ENCODE results near the gene DPEP2. TPM values are rescaled to one million over a fixed set of nuclear protein-coding genes. Genes with fewer than 3 reads are reported as not detected.
A peak's percentile ranks its signal among the peaks of the same experiment; 100 is the strongest.

DPEP2 gene
- total and polyA plus RNA-seq, 2 of the 13 experiments (the other 11 are each of a cell fraction or from before 2014, with no cell fraction given), result 0.18 TPM; not detected in 1

DNA sequence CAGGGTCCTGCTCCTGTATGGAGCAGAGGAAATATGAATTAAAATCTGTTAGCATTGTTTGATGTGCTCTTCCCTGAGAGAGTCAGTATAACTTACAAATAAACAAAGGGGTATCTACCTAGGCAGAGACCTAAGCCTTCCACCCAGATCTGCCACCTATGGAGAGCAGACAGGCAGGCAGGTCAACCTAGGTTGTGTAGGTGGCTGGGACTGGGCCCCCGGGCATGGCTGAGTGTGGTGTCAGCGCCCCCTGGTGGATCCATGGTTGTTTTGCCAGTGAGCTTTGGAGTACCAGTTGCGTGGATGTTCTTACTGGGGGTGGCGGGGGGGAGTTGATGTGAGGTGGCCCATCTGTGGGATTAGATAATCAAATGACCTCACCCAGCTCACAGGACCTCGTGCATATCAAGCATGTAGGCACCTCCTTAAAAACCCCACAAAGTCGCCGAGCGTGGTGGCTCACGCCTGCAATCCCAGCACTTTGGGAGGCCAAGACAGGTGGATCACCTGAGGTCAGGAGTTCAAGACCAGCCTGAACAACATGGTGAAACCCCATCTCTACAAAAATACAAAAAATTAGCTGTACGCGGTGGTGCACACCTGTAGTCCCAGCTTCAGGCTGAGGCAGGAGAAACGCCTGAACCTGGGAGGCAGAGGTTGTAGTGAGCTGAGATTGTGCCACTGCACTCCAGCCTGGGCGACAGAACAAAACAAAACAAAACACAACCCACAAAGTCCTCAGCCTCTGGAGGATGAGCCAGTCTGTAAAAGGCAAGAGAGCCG is 41.4 kb upstream of the DPEP2 start (continued):
- TF ChIP-seq, protein P1, sequence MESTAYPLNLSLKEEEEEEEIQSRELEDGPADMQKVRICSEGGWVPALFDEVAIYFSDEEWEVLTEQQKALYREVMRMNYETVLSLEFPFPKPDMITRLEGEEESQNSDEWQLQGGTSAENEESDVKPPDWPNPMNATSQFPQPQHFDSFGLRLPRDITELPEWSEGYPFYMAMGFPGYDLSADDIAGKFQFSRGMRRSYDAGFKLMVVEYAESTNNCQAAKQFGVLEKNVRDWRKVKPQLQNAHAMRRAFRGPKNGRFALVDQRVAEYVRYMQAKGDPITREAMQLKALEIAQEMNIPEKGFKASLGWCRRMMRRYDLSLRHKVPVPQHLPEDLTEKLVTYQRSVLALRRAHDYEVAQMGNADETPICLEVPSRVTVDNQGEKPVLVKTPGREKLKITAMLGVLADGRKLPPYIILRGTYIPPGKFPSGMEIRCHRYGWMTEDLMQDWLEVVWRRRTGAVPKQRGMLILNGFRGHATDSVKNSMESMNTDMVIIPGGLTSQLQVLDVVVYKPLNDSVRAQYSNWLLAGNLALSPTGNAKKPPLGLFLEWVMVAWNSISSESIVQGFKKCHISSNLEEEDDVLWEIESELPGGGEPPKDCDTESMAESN (CRISPR knock-in tag; conservative IDR thresholded peaks at IDR 0.05), result no peak
- TF ChIP-seq, protein P2, sequence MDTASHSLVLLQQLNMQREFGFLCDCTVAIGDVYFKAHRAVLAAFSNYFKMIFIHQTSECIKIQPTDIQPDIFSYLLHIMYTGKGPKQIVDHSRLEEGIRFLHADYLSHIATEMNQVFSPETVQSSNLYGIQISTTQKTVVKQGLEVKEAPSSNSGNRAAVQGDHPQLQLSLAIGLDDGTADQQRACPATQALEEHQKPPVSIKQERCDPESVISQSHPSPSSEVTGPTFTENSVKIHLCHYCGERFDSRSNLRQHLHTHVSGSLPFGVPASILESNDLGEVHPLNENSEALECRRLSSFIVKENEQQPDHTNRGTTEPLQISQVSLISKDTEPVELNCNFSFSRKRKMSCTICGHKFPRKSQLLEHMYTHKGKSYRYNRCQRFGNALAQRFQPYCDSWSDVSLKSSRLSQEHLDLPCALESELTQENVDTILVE (CRISPR knock-in tag; IDR thresholded peaks at IDR 0.05), result no peak
- TF ChIP-seq ZNF326 (CRISPR knock-in tag; IDR thresholded peaks at IDR 0.05; ENCODE audit: borderline replicate concordance) (no peak), GATAD2A (CRISPR knock-in tag; IDR thresholded peaks at IDR 0.05) (peak; percentile 56; the same call in 1 of the 2 replicates), NFYC (CRISPR knock-in tag; IDR thresholded peaks at IDR 0.05) (no peak), PRMT3 (CRISPR knock-in tag; IDR thresholded peaks at IDR 0.05; ENCODE audit: borderline replicate concordance, low read depth) (no peak), GATAD1 (CRISPR knock-in tag; IDR thresholded peaks at IDR 0.05) (peak; percentile 49; the same call in 1 of the 2 replicates), POLR2AphosphoS2 (IDR thresholded peaks at IDR 0.05; ENCODE audit: low read depth, low read length) (no peak), SSRP1 (CRISPR knock-in tag; IDR thresholded peaks at IDR 0.05) (no peak), ATF7-NPFF (CRISPR knock-in tag; IDR thresholded peaks at IDR 0.05; ENCODE audit: low read depth) (no peak), ZSCAN31 (CRISPR knock-in tag; IDR thresholded peaks at IDR 0.05; ENCODE audit: low read depth) (peak; percentile 41; the same call in 1 of the 2 replicates), ZNF792 (CRISPR knock-in tag; IDR thresholded peaks at IDR 0.05) (no peak; the same call in 1 of the 2 replicates), ZNF724P (CRISPR knock-in tag; IDR thresholded peaks at IDR 0.05; ENCODE audit: borderline replicate concordance) (no peak), ZNF652 (CRISPR knock-in tag; IDR thresholded peaks at IDR 0.05; ENCODE audit: borderline replicate concordance, low read depth) (no peak), ZNF292 (CRISPR knock-in tag; IDR thresholded peaks at IDR 0.05; ENCODE audit: borderline replicate concordance, low read depth) (no peak; the same call in 1 of the 2 replicates), ZFP90 (CRISPR knock-in tag; IDR thresholded peaks at IDR 0.05; ENCODE audit: borderline replicate concordance) (no peak), HNRNPUL1 (IDR thresholded peaks at IDR 0.05; ENCODE audit: low read depth, low read length) (no peak)
- TF ChIP-seq, protein P3, sequence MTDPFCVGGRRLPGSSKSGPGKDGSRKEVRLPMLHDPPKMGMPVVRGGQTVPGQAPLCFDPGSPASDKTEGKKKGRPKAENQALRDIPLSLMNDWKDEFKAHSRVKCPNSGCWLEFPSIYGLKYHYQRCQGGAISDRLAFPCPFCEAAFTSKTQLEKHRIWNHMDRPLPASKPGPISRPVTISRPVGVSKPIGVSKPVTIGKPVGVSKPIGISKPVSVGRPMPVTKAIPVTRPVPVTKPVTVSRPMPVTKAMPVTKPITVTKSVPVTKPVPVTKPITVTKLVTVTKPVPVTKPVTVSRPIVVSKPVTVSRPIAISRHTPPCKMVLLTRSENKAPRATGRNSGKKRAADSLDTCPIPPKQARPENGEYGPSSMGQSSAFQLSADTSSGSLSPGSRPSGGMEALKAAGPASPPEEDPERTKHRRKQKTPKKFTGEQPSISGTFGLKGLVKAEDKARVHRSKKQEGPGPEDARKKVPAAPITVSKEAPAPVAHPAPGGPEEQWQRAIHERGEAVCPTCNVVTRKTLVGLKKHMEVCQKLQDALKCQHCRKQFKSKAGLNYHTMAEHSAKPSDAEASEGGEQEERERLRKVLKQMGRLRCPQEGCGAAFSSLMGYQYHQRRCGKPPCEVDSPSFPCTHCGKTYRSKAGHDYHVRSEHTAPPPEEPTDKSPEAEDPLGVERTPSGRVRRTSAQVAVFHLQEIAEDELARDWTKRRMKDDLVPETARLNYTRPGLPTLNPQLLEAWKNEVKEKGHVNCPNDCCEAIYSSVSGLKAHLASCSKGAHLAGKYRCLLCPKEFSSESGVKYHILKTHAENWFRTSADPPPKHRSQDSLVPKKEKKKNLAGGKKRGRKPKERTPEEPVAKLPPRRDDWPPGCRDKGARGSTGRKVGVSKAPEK (CRISPR knock-in tag; IDR thresholded peaks at IDR 0.05; ENCODE audit: borderline replicate concordance), result no peak
- TF ChIP-seq, protein P4, sequence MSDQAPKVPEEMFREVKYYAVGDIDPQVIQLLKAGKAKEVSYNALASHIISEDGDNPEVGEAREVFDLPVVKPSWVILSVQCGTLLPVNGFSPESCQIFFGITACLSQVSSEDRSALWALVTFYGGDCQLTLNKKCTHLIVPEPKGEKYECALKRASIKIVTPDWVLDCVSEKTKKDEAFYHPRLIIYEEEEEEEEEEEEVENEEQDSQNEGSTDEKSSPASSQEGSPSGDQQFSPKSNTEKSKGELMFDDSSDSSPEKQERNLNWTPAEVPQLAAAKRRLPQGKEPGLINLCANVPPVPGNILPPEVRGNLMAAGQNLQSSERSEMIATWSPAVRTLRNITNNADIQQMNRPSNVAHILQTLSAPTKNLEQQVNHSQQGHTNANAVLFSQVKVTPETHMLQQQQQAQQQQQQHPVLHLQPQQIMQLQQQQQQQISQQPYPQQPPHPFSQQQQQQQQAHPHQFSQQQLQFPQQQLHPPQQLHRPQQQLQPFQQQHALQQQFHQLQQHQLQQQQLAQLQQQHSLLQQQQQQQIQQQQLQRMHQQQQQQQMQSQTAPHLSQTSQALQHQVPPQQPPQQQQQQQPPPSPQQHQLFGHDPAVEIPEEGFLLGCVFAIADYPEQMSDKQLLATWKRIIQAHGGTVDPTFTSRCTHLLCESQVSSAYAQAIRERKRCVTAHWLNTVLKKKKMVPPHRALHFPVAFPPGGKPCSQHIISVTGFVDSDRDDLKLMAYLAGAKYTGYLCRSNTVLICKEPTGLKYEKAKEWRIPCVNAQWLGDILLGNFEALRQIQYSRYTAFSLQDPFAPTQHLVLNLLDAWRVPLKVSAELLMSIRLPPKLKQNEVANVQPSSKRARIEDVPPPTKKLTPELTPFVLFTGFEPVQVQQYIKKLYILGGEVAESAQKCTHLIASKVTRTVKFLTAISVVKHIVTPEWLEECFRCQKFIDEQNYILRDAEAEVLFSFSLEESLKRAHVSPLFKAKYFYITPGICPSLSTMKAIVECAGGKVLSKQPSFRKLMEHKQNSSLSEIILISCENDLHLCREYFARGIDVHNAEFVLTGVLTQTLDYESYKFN (CRISPR knock-in tag; conservative IDR thresholded peaks at IDR 0.05), result 0 out of 2 replicates have a peak, but pooled peaks have one; percentile 36

Measured in HepG2 (cell line).